CD14-positive monocyte (primary cell): ENCODE data around the gene DCTN2. TPM values are rescaled to one million over a fixed set of nuclear protein-coding genes. Genes with fewer than 3 reads are reported as not detected.

ENCODE experiments used
- DNase-seq, 3 donors: peaks; one replicate each; pipeline ENCODE4 v3.0.0-alpha.2; 2011 to 2022
- H2AFZ ChIP-seq: 2 replicates; pipeline ENCODE4 v1.6.0; 2012; ENCODE audit warnings: mild to moderate bottlenecking, low read depth, low read length, inconsistent platforms; ENCODE audit not compliant: insufficient read depth, poor library complexity, severe bottlenecking
- H3K27ac ChIP-seq, 2 donors: 1 replicate in 1 of 2; 2 replicates in 1 of 2; pipeline ENCODE4 v1.5.1; 2012 to 2013; ENCODE audit warnings: low read length in 2 of 2, control low read depth in 1 of 2, inconsistent platforms in 1 of 2, low read depth in 1 of 2, mild to moderate bottlenecking in 1 of 2
- H3K27me3 ChIP-seq, 2 donors: one replicate each; pipeline versions ENCODE4 v1.6.0 to v1.6.1; 2011 to 2013; ENCODE audit warnings: low read length in 2 of 2; ENCODE audit not compliant: control insufficient read depth in 2 of 2, insufficient read depth in 2 of 2
- H3K36me3 ChIP-seq, 2 donors: replicated peaks in 1 of 2; 1 replicate in 1 of 2; 2 replicates in 1 of 2; pipeline versions ENCODE4 v1.5.1 to v1.6.1; 2012 to 2013; ENCODE audit warnings: low read length in 2 of 2, control low read depth in 1 of 2, inconsistent platforms in 1 of 2, mild to moderate bottlenecking in 1 of 2; ENCODE audit not compliant: insufficient read depth in 2 of 2, control insufficient read depth in 1 of 2
- H3K4me1 ChIP-seq, 2 donors: 1 replicate in 1 of 2; 2 replicates in 1 of 2; pipeline versions ENCODE4 v1.5.1 to v1.6.1; 2012 to 2013; ENCODE audit warnings: low read length in 2 of 2, control low read depth in 1 of 2, inconsistent platforms in 1 of 2, mild to moderate bottlenecking in 1 of 2, moderate library complexity in 1 of 2; ENCODE audit not compliant: insufficient read depth in 2 of 2, control insufficient read depth in 1 of 2
- H3K4me2 ChIP-seq: replicated peaks from 2 replicates; pipeline ENCODE3; 2012; ENCODE audit warnings: low read length, moderate library complexity, mild to moderate bottlenecking; ENCODE audit not compliant: poor library complexity, severe bottlenecking; ENCODE audit errors: extremely low read depth
- H3K4me3 ChIP-seq, 3 experiments: fragments of 200-600 bp in 1 of 3; sonication (generic) in 1 of 3; replicated peaks in 1 of 3; 1 replicate in 2 of 3; 2 replicates in 1 of 3; pipeline ENCODE4 v1.5.1; 2011 to 2013; ENCODE audit warnings: low read length in 3 of 3, mild to moderate bottlenecking in 3 of 3, control low read depth in 2 of 3, low read depth in 2 of 3, inconsistent platforms in 1 of 3, moderate library complexity in 1 of 3
- H3K79me2 ChIP-seq: 2 replicates; pipeline ENCODE4 v1.6.0; 2012; ENCODE audit warnings: mild to moderate bottlenecking, control low read depth, inconsistent platforms, low read length, moderate library complexity; ENCODE audit not compliant: insufficient read depth
- H3K9ac ChIP-seq: 2 replicates; pipeline ENCODE4 v1.6.0; 2017; ENCODE audit warnings: low read length, mild to moderate bottlenecking; ENCODE audit not compliant: insufficient read depth, poor library complexity, severe bottlenecking
- H3K9me3 ChIP-seq, 2 donors: replicated peaks in 1 of 2; 1 replicate in 1 of 2; 2 replicates in 1 of 2; pipeline versions ENCODE4 v1.5.1 to v1.6.1; 2012 to 2013; ENCODE audit warnings: low read length in 2 of 2, control low read depth in 1 of 2; ENCODE audit not compliant: control insufficient read depth in 1 of 2, insufficient read depth in 1 of 2
- H4K20me1 ChIP-seq: 2 replicates; pipeline ENCODE4 v1.6.0; 2012; ENCODE audit warnings: mild to moderate bottlenecking, low read length, control low read depth, moderate library complexity; ENCODE audit not compliant: insufficient read depth
- H3K27ac Mint-ChIP-seq, 7 donors: one replicate each; pipeline ENCODE4 v1.8.0; 2020; ENCODE audit warnings: mild to moderate bottlenecking in 7 of 7, mixed read lengths in 7 of 7, moderate library complexity in 6 of 7, inconsistent platforms in 2 of 7
- H3K27me3 Mint-ChIP-seq, 3 donors: one replicate each; pipeline ENCODE4 v1.8.0; 2021 to 2022; ENCODE audit warnings: low read depth in 3 of 3, mild to moderate bottlenecking in 3 of 3, mixed read lengths in 3 of 3, moderate library complexity in 3 of 3, inconsistent platforms in 1 of 3
- H3K36me3 Mint-ChIP-seq, 2 donors: one replicate each; pipeline ENCODE4 v1.8.0; 2020; ENCODE audit warnings: mixed read lengths in 2 of 2, inconsistent platforms in 1 of 2, mild to moderate bottlenecking in 1 of 2
- H3K4me1 Mint-ChIP-seq: one replicate; pipeline ENCODE4 v1.8.0; 2020; ENCODE audit warnings: mild to moderate bottlenecking, mixed read lengths
- H3K4me3 Mint-ChIP-seq, 2 donors: one replicate each; pipeline ENCODE4 v1.8.0; 2020; ENCODE audit warnings: mild to moderate bottlenecking in 2 of 2, mixed read lengths in 2 of 2, moderate library complexity in 1 of 2
- H3K9me3 Mint-ChIP-seq, 7 donors: one replicate each; pipeline ENCODE4 v1.8.0; 2020 to 2022; ENCODE audit warnings: mixed read lengths in 7 of 7, mild to moderate bottlenecking in 6 of 7, moderate library complexity in 6 of 7, inconsistent platforms in 2 of 7
- CTCF ChIP-seq: fragments of 200-600 bp; IDR thresholded peaks from one replicate; pipeline ENCODE4 v1.8.0; 2022; ENCODE audit warnings: antibody characterized with exemption, mild to moderate bottlenecking
- WGBS: methylation state at CpG from one replicate; pipeline ENCODE4 v1.1.5; 2013; ENCODE audit warnings: missing lambda C conversion rate; ENCODE audit not compliant: insufficient coverage; 5-methylcytosine and 5-hydroxymethylcytosine counted together
- intact Hi-C, 2 donors: fragments of 100-400 bp; cut with micrococcal nuclease; formaldehyde crosslinking; loops; one replicate each; pipeline versions ENCODE4 v1.15.0 to v1.15.1; 2023
- polyA plus RNA-seq, 3 donors: library from polyadenylated mRNA; depleted of rRNA in 1 of 3; unstranded in 2 of 3; stranded (reverse) in 1 of 3; fragments of 300-500 nt in 2 of 3; fragments of >200 nt in 1 of 3; fragmentation: Illumina TruSeq in 2 of 3; gene quantifications; 1 replicate in 2 of 3; 2 replicates in 1 of 3; pipeline ENCODE4 v1.2.3, GENCODE V29; 2012 to 2021

DCTN2 gene
- polyA plus RNA-seq, 3 donors, result 72.8 to 94.5 (median 82.2) TPM

- H3K4me3 ChIP-seq, result no peak overlapping the region
- peak overlapping the region in 4 of 7 donors; percentile 14 to 62 (median 44) for H3K27ac Mint-ChIP-seq
- H3K9me3 ChIP-seq, result no peaks in the 10 kb centered on the region
- 92% methylated on average over 2 of the region's 4 CpGs for WGBS
- H3K9ac ChIP-seq, result no peak overlapping the region
- H3K4me1 ChIP-seq, result peaks cover 24 to 32% of the 10 kb centered on the region in 2 donors
- intact Hi-C loops, result no loop called here
- H3K79me2 ChIP-seq, result peaks cover 46% of the 10 kb centered on the region
- no peaks in the 10 kb centered on the region for H3K27me3 ChIP-seq
- H2AFZ ChIP-seq, result no peak overlapping the region
- peaks cover 0 to 2% (median 0%) of the 10 kb centered on the region in 7 donors for H3K9me3 Mint-ChIP-seq
- peaks cover 24% of the 10 kb centered on the region for H3K4me1 Mint-ChIP-seq
- H3K36me3 Mint-ChIP-seq, result peaks cover 57 to 76% of the 10 kb centered on the region in 2 donors
- peaks cover 73% of the 10 kb centered on the region in 2 donors for H3K36me3 ChIP-seq
- no peaks in the 10 kb centered on the region for H3K27me3 Mint-ChIP-seq
- H3K4me2 ChIP-seq, result no peak overlapping the region
- TF ChIP-seq CTCF, result no peak
- peak overlapping the region in 1 of 2 donors; percentile 56 for H3K27ac ChIP-seq
- peak overlapping the region in 1 of 2 donors; percentile 24 for H3K4me3 Mint-ChIP-seq
- H4K20me1 ChIP-seq, result peaks cover 78% of the 10 kb centered on the region
- DNase-seq, result no peak
These were observed 20.4 kb downstream of the DCTN2 start for GRCh38 chr12:57526477-57527126.

GRCh38 chr12:57525615-57526383, 21.2 kb downstream of the DCTN2 start:
- Histone ChIP-seq H3K36me3 (peaks cover 65 to 67% of the 10 kb centered on the region in 2 donors), H3K79me2 (peaks cover 46% of the 10 kb centered on the region), H3K4me3 (no peak overlapping the region), H3K27me3 (no peaks in the 10 kb centered on the region), H3K9me3 (no peaks in the 10 kb centered on the region), H2AFZ (no peak overlapping the region), H4K20me1 (peaks cover 77% of the 10 kb centered on the region), H3K27ac (peak overlapping the region in 1 of 2 donors; percentile 91), H3K4me1 (peaks cover 32 to 40% of the 10 kb centered on the region in 2 donors), H3K4me2 (no peak overlapping the region), H3K9ac (no peak overlapping the region)
- DNase-seq, result no peak
- intact Hi-C loops, result no loop called here
- Mint-ChIP-seq H3K4me1 (peaks cover 32% of the 10 kb centered on the region), H3K27ac (peak overlapping the region in 3 of 7 donors; percentile 46 to 71 (median 58)), H3K27me3 (no peaks in the 10 kb centered on the region), H3K4me3 (no peak overlapping the region), H3K36me3 (peaks cover 52 to 68% of the 10 kb centered on the region in 2 donors), H3K9me3 (peaks cover 0 to 2% (median 0%) of the 10 kb centered on the region in 7 donors)
- TF ChIP-seq CTCF, result no peak
- 83% methylated on average over 7 of the region's 16 CpGs for WGBS
